EL (cell line): ENCODE results near the gene TMED7.

Experiments
- DNase-seq: peaks from one replicate; pipeline ENCODE4 v3.0.0-alpha.2; 2016

The TMED7 gene

DNA sequence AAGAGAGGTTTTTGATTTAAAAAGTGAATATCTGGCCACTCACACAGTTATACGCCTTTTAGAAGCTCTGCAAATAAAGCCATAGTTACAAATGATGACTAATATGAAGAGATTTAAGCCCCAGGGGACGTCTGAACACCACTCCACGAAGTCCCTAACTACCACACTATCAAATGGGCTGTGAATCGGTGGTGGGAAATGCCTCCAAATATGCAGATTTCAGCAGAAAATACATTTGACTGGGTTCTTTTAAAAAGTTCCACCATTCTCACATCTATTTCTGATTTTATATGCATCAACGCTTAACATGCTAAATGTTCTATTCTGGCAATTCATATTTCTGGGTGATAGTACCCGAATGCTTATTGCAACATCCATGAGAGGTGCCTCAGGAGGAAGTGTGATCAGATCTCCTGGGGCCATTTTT is 46.1 kb downstream of the TMED7 start:
- DNase-seq = peak; percentile 80

DNA sequence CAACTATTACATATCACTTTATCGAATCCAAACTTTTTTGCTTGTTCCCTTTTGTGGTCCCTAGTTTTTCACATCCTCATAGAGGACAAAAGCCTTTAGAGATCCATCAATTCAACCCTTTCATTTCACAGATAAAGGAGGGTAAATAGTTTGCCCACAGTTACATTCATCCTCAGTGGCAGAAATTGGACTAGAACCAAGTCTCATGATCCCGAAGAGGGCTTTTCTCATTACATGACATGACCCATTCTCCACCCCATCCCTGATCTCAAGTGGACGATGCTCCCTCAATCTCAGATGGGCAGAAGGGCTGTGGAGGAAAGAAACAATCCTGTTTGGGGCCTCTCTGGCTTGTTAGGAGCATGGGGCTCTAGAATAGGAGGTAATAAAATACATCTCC is 46.6 kb downstream of the TMED7 start:
- no peak for DNase-seq

DNA sequence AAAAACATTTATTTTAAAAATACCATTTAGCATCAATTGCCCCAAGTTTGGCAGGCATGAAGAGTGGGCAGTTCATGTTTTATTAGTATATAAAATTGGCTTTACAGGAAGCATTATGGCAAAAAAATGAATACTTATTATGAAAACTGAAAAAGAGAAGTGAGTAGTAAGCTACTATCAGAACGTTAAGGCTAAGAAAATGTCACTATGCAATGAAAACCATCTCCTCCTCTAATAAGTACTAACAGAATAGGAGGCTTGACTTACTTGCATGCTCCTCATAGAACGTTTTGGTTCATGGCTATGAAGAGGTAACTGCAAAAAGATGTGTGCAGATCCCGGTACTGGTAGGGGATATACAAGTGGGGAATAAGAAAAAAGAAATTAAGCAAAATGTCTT is 47.2 kb downstream of the TMED7 start:
- no peak for DNase-seq

DNA sequence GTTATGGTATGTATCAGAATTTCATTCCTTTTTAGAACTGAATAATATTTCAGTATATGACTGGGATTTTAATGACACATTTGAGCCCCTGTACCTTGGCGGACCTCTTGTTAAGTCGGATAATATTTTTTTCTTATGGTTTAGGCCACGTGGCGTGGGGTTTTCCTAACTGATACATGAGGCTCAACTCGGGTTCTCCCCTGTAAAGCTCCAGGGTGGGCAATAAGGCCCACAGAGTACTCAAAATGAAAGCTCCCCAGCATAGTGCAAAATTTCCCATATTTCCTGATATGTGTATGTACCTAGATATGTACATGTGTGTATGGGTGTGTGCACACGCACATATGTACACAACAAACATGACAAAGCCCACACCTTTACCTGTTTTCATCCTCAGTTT is 48.1 kb downstream of the TMED7 start:
- DNase-seq = no peak

DNA sequence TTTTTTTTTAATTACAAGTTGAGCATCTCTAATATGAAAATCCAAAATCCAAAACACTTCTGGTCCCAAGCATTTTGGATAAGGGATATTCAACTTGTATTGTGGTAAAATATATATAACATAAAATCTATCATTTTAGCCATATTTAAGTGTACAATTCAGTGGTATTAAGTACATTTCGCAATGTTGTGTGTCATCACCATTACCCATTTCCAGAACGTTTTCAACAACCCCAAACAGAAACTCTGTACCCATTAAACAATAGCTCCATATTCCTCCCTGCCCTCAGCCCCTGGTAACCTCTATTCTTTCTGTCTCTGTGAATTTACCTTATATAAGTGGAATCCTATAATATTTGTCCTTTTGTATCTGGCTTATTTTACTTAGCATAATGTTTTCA is 48.5 kb downstream of the TMED7 start:
- DNase-seq = peak; percentile 28

DNA sequence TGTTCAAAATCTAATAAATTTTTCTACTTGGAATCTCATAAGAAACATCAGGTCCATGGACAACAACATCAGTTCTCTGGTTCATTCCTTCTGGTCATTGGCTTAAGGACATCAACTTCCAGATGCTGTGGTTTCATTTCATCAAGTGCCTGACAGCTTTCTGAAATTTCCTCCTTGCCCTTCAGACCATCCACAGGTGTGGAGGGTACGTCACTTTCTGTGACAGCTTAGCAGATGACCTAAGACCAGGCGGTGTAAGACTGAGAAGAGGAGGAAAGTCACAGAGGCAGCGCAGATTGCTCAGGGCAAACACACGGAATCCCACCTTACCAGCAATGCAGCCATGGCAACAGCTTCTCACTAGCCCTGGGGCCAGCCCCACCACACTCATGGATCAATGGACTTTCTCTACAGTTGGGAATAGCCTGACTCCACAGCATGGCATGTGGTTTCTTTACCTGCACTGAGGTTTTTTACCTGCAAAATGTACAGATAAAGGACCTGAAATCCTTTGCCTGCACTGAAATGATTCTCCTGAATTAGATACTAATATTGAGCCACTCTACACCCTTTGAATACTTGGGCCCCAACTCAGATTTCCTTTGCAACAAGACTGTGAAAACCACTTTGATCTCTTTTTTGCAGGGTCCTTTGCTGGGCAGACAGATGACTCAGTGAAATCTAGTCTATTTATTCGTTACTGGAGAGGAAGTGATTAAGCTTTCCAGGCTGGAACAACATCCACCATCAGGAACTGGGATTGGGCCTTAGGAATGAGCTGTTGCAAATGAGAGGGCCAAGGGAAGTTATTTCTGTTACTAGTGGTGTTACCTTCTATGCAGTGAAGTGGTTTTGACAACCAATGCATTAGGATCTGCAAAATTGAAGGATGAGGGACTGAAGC is 50.4 kb downstream of the TMED7 start:
- DNase-seq = peak; percentile 81

DNA sequence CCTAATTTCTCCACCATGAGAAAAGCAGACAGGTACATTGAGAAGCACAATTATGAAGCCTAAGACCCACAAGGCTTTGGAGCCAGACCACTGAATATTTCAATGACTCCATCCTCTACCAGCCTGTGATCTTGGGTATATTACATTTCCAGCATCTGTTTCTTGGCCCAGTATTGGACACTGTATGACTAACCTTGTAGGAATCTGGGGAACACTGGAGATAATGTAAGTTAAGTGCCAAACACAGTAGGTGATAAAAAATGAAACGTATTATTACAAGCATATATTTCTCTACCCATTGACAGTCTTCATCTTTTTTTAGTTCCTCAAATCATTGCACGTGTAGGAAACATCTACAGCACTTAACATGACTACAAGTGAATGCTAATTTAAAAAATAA is 52.7 kb downstream of the TMED7 start:
- DNase-seq = peak; percentile 88

DNA sequence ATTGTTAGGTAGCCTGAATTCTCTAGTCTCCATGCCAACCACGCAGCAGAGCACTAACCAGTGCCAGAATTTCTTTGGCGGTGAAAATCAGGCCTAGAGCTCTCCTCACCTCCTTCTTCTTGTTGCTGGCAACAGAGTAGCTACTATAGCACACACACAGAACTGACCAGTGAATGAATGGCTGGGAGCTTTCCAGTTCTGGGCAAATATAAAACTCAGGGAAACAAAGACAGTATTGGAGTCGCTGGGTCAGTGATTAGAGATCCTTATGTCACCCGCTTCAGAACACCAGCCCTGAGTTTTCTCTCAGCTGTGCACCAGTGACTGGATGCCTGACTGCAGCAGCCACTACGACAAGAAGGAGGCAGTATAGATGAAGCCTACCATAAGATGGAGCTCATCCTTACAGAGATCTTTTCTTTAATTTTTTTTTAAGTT is 54.4 kb downstream of the TMED7 start:
- no peak for DNase-seq

DNA sequence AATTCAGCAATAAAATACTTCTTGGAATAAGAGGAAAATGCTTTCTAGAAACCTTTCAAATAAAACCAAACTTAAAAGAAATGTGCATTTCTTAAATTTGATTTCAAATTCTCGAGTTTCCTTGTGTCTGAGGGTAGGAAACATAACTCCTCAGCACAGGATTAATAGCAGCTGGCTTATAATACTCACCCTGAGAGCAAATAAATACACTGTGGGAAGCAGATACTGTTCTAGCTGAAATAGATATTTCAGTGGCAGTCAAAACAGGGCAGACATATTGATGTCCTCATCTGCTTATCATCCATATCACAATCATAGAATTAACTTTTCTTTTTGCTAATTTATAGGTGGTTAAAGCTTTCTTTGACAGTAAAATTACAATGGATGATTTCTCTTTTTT is 57.2 kb downstream of the TMED7 start:
- no peak for DNase-seq

DNA sequence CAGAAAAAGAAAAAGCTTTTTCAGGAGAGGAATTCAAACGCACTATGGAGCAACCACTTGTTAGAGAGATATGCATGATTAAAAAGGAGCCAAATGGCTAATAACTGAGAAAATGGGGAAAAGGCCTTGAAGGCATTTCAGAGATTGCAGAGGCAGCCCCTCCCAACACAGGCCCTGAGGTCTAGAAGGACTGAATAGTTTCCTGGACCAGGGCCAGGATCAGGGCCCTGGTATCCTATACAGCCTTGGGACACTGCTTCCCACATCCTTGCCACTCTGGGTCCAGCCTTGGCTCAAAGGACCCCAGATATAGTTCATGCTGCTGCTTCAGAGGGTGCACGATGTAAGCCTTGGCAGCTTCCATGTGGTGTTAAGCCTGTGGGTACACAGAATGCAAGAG is 60.6 kb downstream of the TMED7 start:
- peak; percentile 49 for DNase-seq
